ENCODE measurements around the gene EGLN2. TPM values are rescaled to one million over a fixed set of nuclear protein-coding genes. Genes with fewer than 3 reads are reported as not detected.

EGLN2 gene
- total and polyA plus RNA-seq, 9 of the 15 experiments (the other 6 are each of a cell fraction or from before 2014, with no cell fraction given) = 9.6 to 114 (median 71.0) TPM

GRCh38 chr19:40822704-40823553 is 23.9 kb downstream of the EGLN2 start (continued):
- TF ChIP-seq MGA (IDR thresholded peaks at IDR 0.05) (peak; percentile 89), TCF15 (CRISPR knock-in tag; IDR thresholded peaks at IDR 0.05) (peak; percentile 83; the same call in 1 of the 2 replicates), ZNF134 (CRISPR knock-in tag; conservative IDR thresholded peaks at IDR 0.05) (peak; percentile 46; the same call in 1 of the 2 replicates), LEF1 (IDR thresholded peaks at IDR 0.05) (peak; percentile 99), NONO (IDR thresholded peaks at IDR 0.05; ENCODE audit: low read depth in 2 of 2, low read length in 1 of 2) (0 out of 4 replicates have a peak, but pooled peaks of 1 of the 2 experiments have one; percentile 57), ZNF174 (CRISPR knock-in tag; IDR thresholded peaks at IDR 0.05) (0 out of 2 replicates have a peak, but pooled peaks have one; percentile 5)

All from K562 (cell line).